GM12891 (cell line): ENCODE data around the gene KDM5B.

Experiments used
- DNase-seq: peaks from one replicate; pipeline ENCODE4 v3.0.0; 2011; ENCODE audit warnings: low spot score; ENCODE audit not compliant: insufficient read length
- FAIRE-seq: peaks from 2 replicates; lab custom pipeline; 2011; peaks lifted over from hg19 to GRCh38; lab: Jason Lieb, UNC
- PAX5 ChIP-seq: IDR thresholded peaks from 2 replicates; pipeline ENCODE4 v1.6.1; 2011; ENCODE audit warnings: low read length, moderate library complexity, mild to moderate bottlenecking; ENCODE audit not compliant: insufficient read depth, severe bottlenecking
- POLR2A ChIP-seq: IDR thresholded peaks from 2 replicates; pipeline ENCODE4 v1.6.1; 2011; ENCODE audit warnings: low read depth, low read length, control low read depth
- POLR2AphosphoS5 ChIP-seq: IDR thresholded peaks from 2 replicates; pipeline ENCODE4 v1.6.1; 2011; ENCODE audit warnings: low read depth, low read length, control low read depth
- POU2F2 ChIP-seq: IDR thresholded peaks from 2 replicates; pipeline ENCODE4 v1.6.1; 2011; ENCODE audit warnings: low read depth, mild to moderate bottlenecking, control low read depth, low read length, moderate library complexity
- SPI1 ChIP-seq: IDR thresholded peaks from 2 replicates; pipeline ENCODE4 v1.6.1; 2011; ENCODE audit warnings: low read depth, low read length, control low read depth
- TAF1 ChIP-seq: IDR thresholded peaks from 2 replicates; pipeline ENCODE4 v1.6.1; 2011; ENCODE audit warnings: low read depth, low read length, control low read depth

Gene KDM5B

GRCh38 chr1:202683029-202683428, 125.2 kb downstream of the KDM5B start:
- DNase-seq (no peak), FAIRE-seq (no peak)
- no peak for TF ChIP-seq PAX5
- no peak for TF ChIP-seq POLR2AphosphoS5
- TF ChIP-seq POU2F2: no peak
- TF ChIP-seq TAF1: no peak
- no peak for TF ChIP-seq SPI1
- no peak for TF ChIP-seq POLR2A

GRCh38 chr1:202682477-202682876, 125.7 kb downstream of the KDM5B start:
- no peak for TF ChIP-seq POLR2AphosphoS5
- no peak for TF ChIP-seq PAX5
- TF ChIP-seq POLR2A: no peak
- no peak for TF ChIP-seq TAF1
- TF ChIP-seq SPI1: no peak
- no peak for TF ChIP-seq POU2F2
- FAIRE-seq (no peak), DNase-seq (no peak)

GRCh38 chr1:202681736-202682420, 126.3 kb downstream of the KDM5B start:
- DNase-seq (no peak), FAIRE-seq (no peak)
- no peak for TF ChIP-seq POLR2A
- TF ChIP-seq POLR2AphosphoS5: no peak
- TF ChIP-seq PAX5: no peak
- no peak for TF ChIP-seq POU2F2
- TF ChIP-seq SPI1: no peak
- TF ChIP-seq TAF1: no peak

GRCh38 chr1:202680586-202681352, 127.5 kb downstream of the KDM5B start:
- no peak for DNase-seq
- no peak for TF ChIP-seq TAF1
- no peak for TF ChIP-seq POU2F2
- TF ChIP-seq POLR2AphosphoS5: no peak
- no peak for TF ChIP-seq SPI1
- no peak for TF ChIP-seq PAX5
- TF ChIP-seq POLR2A: no peak
- no peak for FAIRE-seq

GRCh38 chr1:202679406-202680177, 128.6 kb downstream of the KDM5B start:
- TF ChIP-seq TAF1 (no peak), PAX5 (no peak), POLR2A (no peak), POU2F2 (no peak), POLR2AphosphoS5 (no peak), SPI1 (no peak)
- no peak for FAIRE-seq

GRCh38 chr1:202677433-202677832, 130.8 kb downstream of the KDM5B start:
- no peak for TF ChIP-seq PAX5
- no peak for TF ChIP-seq POU2F2
- no peak for TF ChIP-seq POLR2A
- no peak for TF ChIP-seq TAF1
- no peak for DNase-seq
- no peak for FAIRE-seq

More at GRCh38 chr1:202679406-202680177, 128.6 kb downstream of the KDM5B start:
- no peak for DNase-seq
